ENCODE results near the gene B4GALNT1.

The B4GALNT1 gene

GRCh38 chr12:57576613-57577160 lies 56.3 kb downstream of the B4GALNT1 start:
- TF ChIP-seq CTCF (IDR thresholded peaks at IDR 0.05; ENCODE audit: low read length, missing control alignments) = no peak
- H3K4me3 ChIP-seq (replicated peaks; ENCODE audit: low read depth, low read length) = no peak overlapping the region
- DNase-seq (ENCODE audit: low read depth) = no peak
